ENCODE measurements around the gene SND1.

Gene SND1

GRCh38 chr7:128090492-128090891 is 438.5 kb downstream of the SND1 start:
- H2AFZ ChIP-seq (ENCODE audit: low read length): no peak overlapping the region
- H4K20me1 ChIP-seq (ENCODE audit: insufficient read depth, low read length): no peaks in the 10 kb centered on the region
- H3K36me3 ChIP-seq (ENCODE audit: insufficient read depth, low read length): peaks cover 83% of the 10 kb centered on the region
- no peaks in the 10 kb centered on the region for H3K79me2 ChIP-seq (ENCODE audit: insufficient read depth, low read length)
- H3K4me2 ChIP-seq (ENCODE audit: low read length): no peak overlapping the region
- H3K27ac ChIP-seq (ENCODE audit: low read depth, low read length, poor library complexity, severe bottlenecking): no peak overlapping the region
- no peak overlapping the region for H3K9ac ChIP-seq (ENCODE audit: low read length)
- no peaks in the 10 kb centered on the region for H3K9me3 ChIP-seq (ENCODE audit: low read length)
- no peaks in the 10 kb centered on the region for H3K4me1 ChIP-seq (ENCODE audit: insufficient read depth, low read length, severe bottlenecking)
- H3F3A ChIP-seq (ENCODE audit: insufficient read depth, low read length): no peaks in the 10 kb centered on the region
- no peak for TF ChIP-seq CTCF (IDR thresholded peaks at IDR 0.05; ENCODE audit: low read length)
- TF ChIP-seq EZH2 (IDR thresholded peaks at IDR 0.05; ENCODE audit: borderline replicate concordance, low read length): no peak
- H3K27me3 ChIP-seq (ENCODE audit: insufficient read depth, low read length): no peaks in the 10 kb centered on the region
- H3K4me3 ChIP-seq (ENCODE audit: low read depth, low read length, poor library complexity, severe bottlenecking): no peak overlapping the region
- H3K9me2 ChIP-seq (ENCODE audit: low read depth, low read length): no peaks in the 10 kb centered on the region

GRCh38 chr7:128091106-128091505 is 439.1 kb downstream of the SND1 start:
- Histone ChIP-seq H3K9me2 (ENCODE audit: low read depth, low read length) (no peaks in the 10 kb centered on the region), H3F3A (ENCODE audit: insufficient read depth, low read length) (no peaks in the 10 kb centered on the region), H3K27me3 (ENCODE audit: insufficient read depth, low read length) (no peaks in the 10 kb centered on the region), H3K9ac (ENCODE audit: low read length) (no peak overlapping the region), H2AFZ (ENCODE audit: low read length) (no peak overlapping the region), H3K27ac (ENCODE audit: low read depth, low read length, poor library complexity, severe bottlenecking) (no peak overlapping the region), H4K20me1 (ENCODE audit: insufficient read depth, low read length) (no peaks in the 10 kb centered on the region), H3K36me3 (ENCODE audit: insufficient read depth, low read length) (peaks cover 82% of the 10 kb centered on the region), H3K4me2 (ENCODE audit: low read length) (no peak overlapping the region), H3K9me3 (ENCODE audit: low read length) (no peaks in the 10 kb centered on the region), H3K4me3 (ENCODE audit: low read depth, low read length, poor library complexity, severe bottlenecking) (no peak overlapping the region), H3K4me1 (ENCODE audit: insufficient read depth, low read length, severe bottlenecking) (no peaks in the 10 kb centered on the region), H3K79me2 (ENCODE audit: insufficient read depth, low read length) (no peaks in the 10 kb centered on the region)
- TF ChIP-seq EZH2 (IDR thresholded peaks at IDR 0.05; ENCODE audit: borderline replicate concordance, low read length) (no peak), CTCF (IDR thresholded peaks at IDR 0.05; ENCODE audit: low read length) (no peak)

- Histone ChIP-seq H3K9me3 (ENCODE audit: low read length) (no peaks in the 10 kb centered on the region), H3F3A (ENCODE audit: insufficient read depth, low read length) (no peaks in the 10 kb centered on the region), H2AFZ (ENCODE audit: low read length) (no peak overlapping the region), H3K27me3 (ENCODE audit: insufficient read depth, low read length) (no peaks in the 10 kb centered on the region), H3K4me2 (ENCODE audit: low read length) (no peak overlapping the region), H3K4me3 (ENCODE audit: low read depth, low read length, poor library complexity, severe bottlenecking) (no peak overlapping the region), H3K36me3 (ENCODE audit: insufficient read depth, low read length) (peaks cover 79% of the 10 kb centered on the region), H3K79me2 (ENCODE audit: insufficient read depth, low read length) (no peaks in the 10 kb centered on the region), H3K9me2 (ENCODE audit: low read depth, low read length) (no peaks in the 10 kb centered on the region), H3K4me1 (ENCODE audit: insufficient read depth, low read length, severe bottlenecking) (no peaks in the 10 kb centered on the region), H4K20me1 (ENCODE audit: insufficient read depth, low read length) (no peaks in the 10 kb centered on the region), H3K27ac (ENCODE audit: low read depth, low read length, poor library complexity, severe bottlenecking) (no peak overlapping the region), H3K9ac (ENCODE audit: low read length) (no peak overlapping the region)
- TF ChIP-seq CTCF (IDR thresholded peaks at IDR 0.05; ENCODE audit: low read length) (no peak), EZH2 (IDR thresholded peaks at IDR 0.05; ENCODE audit: borderline replicate concordance, low read length) (no peak)
Observed at GRCh38 chr7:128092221-128092620, 440.2 kb downstream of the SND1 start.

All from OCI-LY1 (cell line).